ENCODE measurements around the gene ZNF628.

GRCh38 chr19:55465460-55466240 lies 10.8 kb upstream of the ZNF628 start:
- TF ChIP-seq CTCF (conservative IDR thresholded peaks at IDR 0.05 in 1 of 2, IDR thresholded peaks at IDR 0.05 in 1 of 2; ENCODE audit: extremely low read depth in 1 of 2, insufficient read depth in 1 of 2, low read depth in 1 of 2, low read length in 2 of 2), result no peak
- no peak for TF ChIP-seq EZH2 (IDR thresholded peaks at IDR 0.05; ENCODE audit: borderline replicate concordance, low read length)
